GM18517 (cell line): ENCODE results near the gene SLFN14.
"Not testable (repeated sequence)": the region's sequence is repeated elsewhere in the genome, so short reads cannot be mapped to it uniquely, and the experiment has no call there.

Source experiments
- ATAC-seq: cut with Tn5 transposase; IDR thresholded peaks from one replicate; pipeline ENCODE4 v1.9.1; 2021; ENCODE audit warnings: mild to moderate bottlenecking, moderate library complexity; ENCODE audit not compliant: unreplicated experiment

Gene SLFN14

DNA sequence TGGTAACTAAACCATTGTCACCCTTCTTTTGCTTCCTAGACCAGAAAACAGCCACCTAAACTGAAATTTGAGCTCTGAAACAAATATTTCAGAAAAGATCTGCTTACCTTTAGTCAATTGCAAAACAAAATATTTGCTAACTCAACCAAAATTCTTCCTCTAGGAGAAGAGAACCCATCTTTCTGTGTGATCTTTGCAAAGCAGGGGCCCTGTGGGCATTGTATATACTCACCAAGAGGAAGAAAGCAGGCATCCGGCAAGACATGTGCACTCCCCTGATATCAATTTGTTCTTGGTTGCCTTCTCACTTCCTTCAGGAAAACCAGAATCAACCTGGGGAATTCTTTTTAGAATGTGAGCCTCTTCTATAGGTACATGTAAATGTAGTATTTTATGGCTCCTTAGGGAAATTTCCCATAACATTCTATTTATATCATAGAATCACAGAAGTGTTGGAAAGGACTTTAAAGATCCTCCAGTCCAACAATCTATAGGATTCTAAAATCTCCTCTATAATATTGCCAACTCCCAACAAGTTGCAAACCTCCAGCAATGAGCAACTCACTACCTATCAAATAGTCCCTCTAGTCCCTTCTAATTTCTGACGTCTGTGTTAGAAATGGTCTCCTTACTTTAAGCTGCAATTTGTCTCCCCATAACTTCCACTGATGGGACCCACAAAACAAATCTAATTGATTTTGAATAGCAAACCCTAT, 966 bp downstream of the SLFN14 start:
- no peak for ATAC-seq

DNA sequence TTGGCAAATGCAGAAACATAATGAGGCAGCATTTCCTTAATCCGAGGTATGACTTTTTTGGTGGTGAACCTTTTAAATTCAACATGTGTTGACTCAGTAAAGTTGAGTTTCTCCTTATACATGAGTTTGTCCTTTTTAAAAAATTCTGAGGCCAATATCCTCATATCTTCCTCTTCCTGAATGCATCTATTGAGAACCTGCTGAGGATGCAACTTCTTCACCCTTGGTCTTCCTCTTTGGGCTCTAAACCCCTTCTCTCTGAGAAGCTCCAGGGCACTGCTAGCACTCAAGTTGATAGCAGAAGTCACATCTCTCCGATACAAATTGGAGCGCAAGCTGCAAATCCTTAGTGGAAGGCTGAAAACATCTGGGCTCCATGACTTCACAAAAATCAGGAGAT, 3.3 kb downstream of the SLFN14 start:
- ATAC-seq, result no peak

DNA sequence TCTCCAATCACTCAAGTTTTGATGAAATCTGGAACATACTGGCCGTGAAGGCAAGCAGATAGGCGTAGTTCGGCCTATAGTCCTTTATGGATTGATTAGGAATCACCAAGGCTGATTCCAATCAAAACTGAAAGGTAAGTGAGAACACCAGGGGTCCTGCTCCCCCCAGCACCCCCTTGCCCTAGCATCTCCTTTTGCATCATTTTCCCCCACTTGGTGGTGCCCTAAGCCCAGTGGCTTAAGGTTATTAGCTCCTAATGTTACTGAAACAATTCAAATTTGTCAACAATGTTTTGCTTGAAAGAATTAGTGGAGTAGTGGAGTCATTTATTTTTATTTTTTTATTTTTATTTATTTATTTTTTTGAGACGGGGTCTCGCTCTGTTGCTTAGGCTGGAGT, 4.9 kb downstream of the SLFN14 start:
- ATAC-seq, result no peak

DNA sequence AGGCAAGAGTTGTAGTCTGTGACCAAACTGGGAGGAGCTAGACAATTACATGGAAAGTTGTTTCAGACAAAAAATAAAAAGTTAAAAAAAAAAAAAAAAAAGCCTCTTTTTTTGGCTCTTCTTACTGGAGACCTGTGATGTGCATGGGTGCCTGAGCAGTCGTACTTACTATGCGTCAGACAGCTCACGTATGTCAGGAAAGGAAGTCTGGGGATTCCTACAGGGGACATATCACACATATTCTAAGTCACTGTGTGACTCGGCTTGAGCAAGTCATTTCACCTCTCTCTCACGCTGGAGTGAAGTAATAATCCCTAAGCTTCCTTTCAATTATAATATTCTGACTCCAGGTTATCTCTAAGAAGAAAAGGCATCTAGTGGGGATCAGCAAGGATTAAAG, 6.0 kb downstream of the SLFN14 start:
- ATAC-seq, result no peak

DNA sequence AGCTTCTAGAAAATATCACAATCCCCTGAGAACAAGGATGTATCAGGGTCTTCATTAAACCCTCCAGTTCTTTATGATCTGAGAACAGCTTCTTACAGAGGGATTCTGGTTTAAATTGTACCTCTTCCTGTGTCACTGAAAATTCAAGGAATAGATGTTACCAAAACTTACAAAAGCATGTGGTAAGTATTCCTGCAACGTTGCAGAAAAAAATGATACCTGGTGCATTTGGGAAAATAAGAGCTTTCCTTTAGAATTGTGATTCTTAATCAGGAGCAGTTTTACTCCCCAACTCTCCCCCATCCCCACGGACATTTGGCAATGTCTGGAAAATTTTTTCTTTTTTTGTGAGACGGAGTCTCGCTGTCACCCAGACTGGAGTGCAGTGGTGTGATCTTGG, 7.3 kb downstream of the SLFN14 start:
- ATAC-seq, result no peak

DNA sequence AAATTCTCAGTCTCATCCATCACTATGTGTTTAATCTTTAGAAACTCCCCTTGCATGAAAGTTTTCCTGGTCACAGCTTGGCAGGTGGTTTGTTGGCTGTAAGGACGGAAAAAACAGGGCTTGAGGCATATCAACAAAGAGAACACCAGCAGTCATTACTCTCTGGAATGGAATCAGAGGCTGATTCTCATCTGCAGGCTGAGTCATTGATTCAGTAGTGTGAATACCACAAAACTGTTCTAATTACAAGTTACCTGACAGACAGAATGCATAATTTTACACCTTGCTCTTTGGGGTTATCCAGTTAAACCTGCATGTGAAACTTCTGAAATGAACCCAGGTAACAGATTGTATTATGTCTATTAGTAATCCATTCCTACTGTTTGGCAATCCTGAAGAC, 11.6 kb downstream of the SLFN14 start:
- ATAC-seq, result no peak

DNA sequence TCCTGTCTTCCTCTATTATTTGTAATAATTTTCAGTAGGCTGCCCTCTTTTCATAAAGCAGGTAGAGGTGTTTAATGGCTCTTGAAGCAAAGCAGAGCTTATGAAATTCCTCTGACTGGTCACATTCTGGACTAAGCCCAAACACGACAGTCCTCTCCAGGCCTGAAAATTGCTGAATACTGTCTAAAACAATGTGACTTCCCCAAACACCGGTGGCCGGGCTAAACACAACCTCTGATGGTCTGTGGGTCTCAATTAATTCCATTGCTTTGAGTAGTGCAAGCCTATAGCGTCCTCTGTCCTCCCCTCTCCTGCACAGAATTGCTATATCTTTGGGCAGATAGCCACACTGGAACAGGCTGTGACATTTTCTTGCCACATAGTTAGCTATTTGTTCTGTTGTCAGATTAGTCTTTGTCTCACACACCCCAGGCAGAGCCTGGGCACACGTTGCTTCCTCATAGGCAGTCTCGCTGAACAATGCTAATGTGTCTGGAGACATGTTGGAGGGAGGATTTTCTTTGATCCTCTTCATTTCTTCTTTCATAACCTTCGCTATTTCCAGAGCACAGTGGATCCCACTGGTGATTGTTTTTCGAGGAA, 12.3 kb downstream of the SLFN14 start:
- ATAC-seq, result no peak

DNA sequence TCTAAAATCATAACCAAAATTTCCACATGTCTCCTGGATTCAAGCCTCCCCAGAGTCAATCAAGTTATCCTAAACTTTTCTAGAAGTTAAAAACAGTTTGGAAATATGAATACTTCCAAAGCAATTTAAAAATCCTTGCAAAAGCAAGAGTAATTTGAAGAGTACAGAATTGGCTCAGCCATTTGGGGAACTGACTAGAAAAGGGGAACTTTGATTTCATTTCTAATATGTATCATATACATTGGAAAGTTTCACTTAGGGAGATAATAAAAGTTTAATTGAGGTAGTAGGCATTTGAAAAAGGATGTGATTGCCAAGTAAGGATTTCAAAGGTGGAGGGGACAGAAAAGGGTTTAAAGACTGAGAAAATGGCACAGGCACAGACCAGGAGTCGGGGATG, 14.1 kb downstream of the SLFN14 start:
- ATAC-seq, result no peak

DNA sequence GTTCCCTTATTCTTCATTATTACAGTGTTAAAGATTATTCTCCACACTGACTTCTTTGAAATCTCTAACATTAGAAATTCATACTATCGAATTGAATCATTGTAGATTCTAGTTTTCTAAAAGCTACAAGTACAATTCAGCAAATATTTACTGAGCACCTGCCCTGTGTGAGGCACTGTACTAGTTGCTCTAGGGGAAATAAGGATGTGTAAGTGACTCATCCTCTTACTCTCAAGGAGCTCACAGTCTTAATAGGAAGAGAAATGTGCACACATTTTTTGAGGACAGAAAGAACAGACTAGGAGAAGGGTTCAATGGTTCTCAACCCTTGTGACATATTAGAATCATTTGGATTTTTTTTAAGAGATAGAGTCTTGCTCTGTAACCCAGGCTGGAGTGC, 15.5 kb downstream of the SLFN14 start:
- ATAC-seq, result no peak

DNA sequence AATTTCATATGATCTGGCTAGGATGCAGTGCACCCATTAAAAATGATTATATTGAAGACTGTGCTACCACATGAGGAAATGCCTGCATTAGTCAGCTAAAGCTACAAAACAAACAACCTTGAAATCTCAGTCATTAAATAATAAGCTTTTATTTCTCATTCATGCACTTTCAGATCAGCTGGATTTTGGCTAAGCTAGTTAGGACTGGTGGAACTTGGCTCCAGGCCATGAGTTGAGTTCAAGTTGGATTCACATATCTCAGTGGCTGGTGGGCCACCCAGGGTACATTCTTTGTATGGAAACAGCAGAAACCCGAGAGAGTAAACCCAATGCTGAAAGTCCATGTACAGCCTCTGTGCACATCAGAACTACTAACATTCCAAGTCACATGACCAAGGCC, 16.8 kb downstream of the SLFN14 start:
- ATAC-seq, result no peak

DNA sequence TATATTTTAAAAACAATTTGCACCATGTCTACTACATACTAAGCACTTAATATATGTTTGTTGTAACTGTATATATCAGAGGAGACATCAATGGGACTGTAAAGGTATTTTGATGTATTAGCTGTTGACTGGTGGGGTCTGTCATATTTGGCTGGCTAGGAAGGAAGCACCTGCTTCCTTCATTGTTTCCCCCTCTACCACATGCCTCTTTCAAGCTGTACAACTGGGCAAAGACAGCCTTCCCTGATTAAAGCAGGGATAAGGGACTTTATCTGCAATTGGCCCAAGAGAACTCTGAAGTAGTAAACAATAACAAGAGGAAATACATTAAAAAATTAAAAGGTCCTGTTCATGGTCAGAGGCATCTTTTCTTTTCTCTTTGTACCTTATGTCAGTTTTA, 17.6 kb downstream of the SLFN14 start:
- ATAC-seq, result no peak

DNA sequence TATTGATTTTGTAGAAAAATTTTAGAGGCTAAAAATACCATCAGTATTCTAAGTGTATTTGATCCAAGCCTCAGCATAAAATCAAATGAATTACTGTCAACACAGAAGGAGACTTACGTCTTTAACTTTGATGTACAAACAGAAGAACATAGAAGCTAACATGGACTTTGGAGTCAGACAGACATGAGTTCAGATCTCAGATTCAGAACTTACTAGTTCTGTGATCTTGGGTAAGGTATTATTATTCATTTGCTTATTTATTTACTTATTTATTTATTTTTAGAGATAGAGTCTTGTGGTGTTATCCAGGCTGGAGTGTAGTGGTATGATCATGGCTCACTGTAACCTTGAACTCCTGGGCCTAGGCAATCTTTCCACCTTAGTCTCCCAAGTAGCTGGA, 19.2 kb downstream of the SLFN14 start:
- ATAC-seq, result no peak

DNA sequence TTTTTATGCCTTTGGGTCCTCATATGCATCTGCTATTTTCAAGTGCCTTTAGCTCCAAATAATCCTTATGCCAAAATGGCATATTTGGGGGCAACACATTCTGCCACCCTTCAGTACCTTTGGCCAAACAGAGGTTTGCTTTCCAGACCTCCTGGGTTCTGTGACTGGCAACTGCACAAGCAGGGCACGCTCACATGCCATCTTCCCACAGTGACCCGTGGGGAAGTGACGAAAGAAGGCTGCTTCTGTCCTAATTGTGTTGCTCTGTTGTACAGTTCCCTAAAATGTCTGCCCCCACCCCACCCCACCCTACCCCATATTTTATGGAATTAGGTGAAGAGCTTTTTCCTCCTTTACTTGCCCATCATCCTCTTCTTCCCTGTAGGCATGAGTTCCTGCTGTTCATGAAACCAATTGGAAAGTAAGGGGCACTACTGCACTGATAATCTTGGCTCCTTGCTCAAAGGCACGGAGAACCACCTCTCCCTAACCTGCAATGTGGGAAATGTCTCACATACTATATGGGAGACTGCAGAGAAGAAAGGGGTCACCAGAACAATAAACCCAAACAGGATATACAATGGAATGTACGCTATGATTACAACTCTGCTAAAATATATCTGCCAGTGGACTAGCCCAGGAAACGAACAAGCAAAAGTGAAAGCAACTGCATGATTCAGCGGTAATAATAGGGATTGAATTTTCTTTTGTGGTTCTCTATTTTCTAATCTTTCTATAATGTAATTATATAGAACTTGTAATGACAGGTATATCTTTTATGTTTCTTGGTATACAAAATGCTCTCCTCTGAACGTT, 19.8 kb downstream of the SLFN14 start:
- ATAC-seq, result no peak

DNA sequence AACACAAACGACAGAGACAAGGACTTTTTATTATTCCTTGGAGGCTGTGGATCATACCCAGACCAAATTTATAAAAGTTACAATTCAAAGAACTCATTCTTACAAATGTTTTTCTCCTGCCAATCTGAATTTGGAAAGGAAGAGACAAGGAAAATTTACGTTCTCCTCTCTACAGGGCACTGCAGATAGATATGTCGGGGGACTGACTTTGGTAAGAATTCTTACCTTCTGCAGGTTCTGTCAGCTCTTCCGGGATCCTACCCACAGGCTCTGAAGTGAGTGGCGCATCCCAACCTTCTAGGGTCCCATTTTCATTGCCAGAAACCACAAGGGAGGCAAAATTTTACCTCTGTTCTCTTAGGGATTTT, 21.0 kb downstream of the SLFN14 start:
- no peak for ATAC-seq

DNA sequence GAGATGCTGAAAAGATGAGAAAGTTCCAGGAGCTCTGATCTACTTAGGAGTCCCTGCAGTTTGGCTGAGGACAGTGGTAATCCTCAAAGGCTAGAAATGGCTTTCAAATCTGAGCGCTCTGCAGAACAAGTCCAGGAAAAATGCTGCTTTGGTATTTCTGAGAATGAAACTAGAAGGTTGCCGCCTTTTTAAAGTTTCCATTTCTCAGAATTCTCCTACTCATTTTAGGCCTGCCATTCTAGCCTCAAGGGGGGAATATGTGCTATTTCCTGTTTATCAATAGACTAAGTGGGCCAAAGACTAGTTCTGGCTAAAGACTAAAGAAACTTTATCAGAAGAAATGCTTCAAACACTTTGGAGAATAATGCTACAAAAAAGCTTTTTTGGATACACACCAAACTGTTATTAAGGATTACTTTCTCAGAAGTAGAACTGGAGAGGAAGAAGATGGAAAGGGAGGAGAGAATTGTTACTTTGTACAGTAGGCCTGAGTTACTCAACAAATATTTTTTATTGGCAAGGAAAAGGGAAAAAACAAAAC, 22.9 kb downstream of the SLFN14 start, which contains the start of gene SLFN12L:
SLFN12L (minus strand) TSS at position 78 of the 541 bp plus-strand sequence. CDS start 15,314 bp downstream, outside the sequence.
- ATAC-seq, result no peak

DNA sequence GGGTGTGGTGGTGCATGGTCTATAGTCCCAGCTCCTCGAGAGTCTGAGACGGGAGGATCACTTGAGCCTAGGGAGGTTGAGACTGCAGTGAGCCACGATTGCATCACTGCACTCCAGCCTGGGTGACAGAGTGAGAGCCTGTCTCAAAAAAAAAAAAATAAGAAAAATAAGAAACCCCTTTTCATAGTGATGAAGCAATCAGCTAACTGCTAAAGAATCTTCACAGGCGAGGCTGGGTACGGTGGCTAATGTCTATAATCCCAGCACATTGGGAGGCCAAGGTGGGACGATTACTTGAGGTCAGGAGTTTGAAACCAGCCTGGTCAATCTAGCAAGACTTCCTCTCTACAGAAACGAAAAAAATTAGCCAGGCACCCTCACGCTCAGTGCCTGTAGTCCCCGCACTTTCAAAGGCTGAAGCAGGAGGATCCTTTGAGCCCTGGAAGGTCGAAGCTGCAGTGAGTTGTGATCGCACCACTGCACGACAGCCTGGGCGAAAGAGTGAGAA, 23.9 kb downstream of the SLFN14 start:
- ATAC-seq, result no peak

DNA sequence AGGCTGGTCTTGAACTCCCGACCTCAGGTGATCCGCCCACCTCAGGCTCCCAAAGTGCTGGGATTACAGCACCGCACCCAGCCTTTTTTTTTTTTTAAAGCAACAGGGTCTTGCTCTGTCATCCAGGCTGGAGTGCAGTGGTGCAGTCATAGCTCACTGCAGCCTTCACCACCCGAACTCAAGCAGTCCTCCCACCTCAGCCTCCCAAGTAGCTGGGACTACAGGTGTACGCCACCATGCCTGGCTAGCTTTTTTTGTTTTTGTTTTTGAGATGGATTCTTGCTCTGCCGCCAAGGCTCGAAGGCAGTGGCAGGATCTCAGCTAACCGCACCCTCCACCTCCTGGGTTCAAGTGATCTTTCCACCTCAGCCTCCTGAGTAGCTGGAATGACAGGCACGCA, 25.2 kb downstream of the SLFN14 start:
- ATAC-seq, result not testable (repeated sequence)

DNA sequence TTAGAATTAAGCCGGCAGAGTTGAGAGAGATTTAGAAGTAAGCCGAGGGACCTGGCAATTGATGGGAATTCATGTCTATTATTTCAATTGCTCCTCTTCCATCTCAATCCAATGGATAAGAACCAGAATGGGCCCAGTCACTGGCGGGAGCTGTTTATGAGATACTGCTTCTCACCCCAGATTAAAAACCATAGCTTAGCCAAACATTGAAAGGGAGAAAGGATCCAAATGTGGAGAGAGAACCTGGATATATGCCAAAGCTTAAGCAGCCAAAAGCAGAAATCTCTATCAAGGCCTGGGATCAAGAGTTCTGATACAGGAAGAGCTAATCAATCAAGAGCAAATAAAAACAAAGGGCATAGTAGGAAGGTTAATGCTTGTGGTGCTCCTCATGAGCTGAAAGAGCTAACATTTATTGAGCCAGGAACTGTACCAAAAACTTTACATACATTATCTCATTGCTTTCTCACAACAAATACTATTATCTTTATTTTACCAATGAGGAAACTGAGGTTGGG, 26.0 kb downstream of the SLFN14 start:
- ATAC-seq, result no peak

DNA sequence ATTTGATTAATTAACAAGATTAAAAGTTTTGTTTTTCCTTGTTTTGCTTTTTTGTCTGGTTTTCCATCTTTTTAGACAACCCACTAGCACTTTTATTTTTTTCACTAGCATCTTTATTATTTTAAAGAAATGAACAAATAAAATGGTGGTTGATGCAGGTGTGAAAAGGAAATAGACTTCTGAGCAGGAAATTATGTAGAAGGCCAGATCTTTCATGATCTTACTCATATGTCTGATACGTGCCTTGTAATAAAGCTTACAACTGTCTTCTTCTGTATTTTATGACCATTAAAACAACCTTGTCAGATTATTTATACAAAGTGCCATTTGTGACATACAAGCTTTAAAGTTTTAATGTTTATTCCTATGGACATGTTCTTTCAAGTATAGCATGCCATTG, 29.5 kb downstream of the SLFN14 start:
- ATAC-seq, result no peak

DNA sequence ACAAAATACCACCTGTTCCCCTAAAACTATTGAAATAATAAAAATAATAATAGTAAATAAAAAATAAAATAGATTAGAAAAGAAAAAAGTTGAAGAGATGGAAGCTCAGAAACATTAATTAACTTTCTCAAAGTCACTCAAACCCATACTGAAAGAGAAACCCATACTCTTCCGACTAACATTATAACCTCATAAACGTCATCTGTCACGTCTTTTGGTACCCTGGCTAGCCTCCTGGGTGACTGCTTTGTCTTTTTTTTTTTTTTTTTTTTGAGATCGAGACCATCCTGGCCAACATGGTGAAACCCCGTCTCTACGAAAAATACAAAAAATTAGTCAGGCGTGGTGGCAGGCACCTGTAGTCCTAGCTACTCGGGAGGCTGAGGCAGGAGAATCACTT, 30.8 kb downstream of the SLFN14 start:
- ATAC-seq, result no peak

DNA sequence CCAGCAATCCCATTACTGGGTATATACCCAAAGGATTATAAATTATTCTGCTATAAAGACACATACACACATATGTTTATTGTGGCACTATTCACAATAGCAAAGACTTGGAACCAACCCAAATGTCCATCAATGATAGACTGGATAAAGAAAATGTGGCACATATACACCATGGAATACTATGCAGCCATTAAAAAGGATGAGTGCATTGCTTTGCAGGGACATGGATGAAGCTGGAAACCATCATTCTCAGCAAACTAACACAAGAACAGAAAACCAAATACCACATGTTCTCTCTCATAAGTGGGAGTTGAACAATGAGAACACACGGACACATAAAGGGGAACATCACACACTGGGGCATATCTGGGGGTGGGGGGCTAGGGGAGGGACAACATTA, 31.3 kb downstream of the SLFN14 start:
- ATAC-seq, result not testable (repeated sequence)
